ENCODE results near the gene ZBTB47.

The ZBTB47 gene

GRCh38 chr3:42675909-42676308 lies 22.4 kb downstream of the ZBTB47 start:
- DNase-seq (ENCODE audit: low read depth), result no peak
- no peak overlapping the region for H3K4me3 ChIP-seq (ENCODE audit: low read depth, low read length)
- TF ChIP-seq CTCF (conservative IDR thresholded peaks at IDR 0.05; ENCODE audit: low read depth, low read length), result no peak

GRCh38 chr3:42678447-42678846 lies 24.9 kb downstream of the ZBTB47 start:
- DNase-seq (ENCODE audit: low read depth), result no peak
- H3K4me3 ChIP-seq (ENCODE audit: low read depth, low read length), result no peak overlapping the region
- TF ChIP-seq CTCF (conservative IDR thresholded peaks at IDR 0.05; ENCODE audit: low read depth, low read length), result no peak

GRCh38 chr3:42680271-42680670 lies 26.8 kb downstream of the ZBTB47 start:
- TF ChIP-seq CTCF (conservative IDR thresholded peaks at IDR 0.05; ENCODE audit: low read depth, low read length), result no peak
- DNase-seq (ENCODE audit: low read depth), result peak; percentile 31

DNA sequence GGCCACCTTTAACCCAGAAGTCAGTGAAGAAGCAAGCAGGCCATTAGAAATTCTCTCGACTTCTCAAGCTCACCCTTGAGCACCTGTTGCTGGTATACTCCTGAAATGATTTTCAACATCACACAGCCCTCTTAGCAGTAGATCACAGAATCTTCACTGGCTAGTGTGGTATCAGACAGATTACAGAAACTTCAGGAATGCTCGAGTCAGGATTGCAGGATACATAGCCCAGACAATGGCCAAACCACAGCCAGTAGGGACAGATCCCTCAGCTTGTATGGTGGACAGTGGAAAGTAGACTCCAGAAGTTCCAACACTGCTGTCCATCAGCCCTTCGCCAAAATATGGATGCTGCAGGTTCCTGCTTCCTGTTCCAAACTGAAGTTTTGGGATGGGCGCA lies 27.3 kb downstream of the ZBTB47 start:
- TF ChIP-seq CTCF (conservative IDR thresholded peaks at IDR 0.05; ENCODE audit: low read depth, low read length), result no peak
- peak; percentile 30 for DNase-seq (ENCODE audit: low read depth)
- no peak overlapping the region for H3K4me3 ChIP-seq (ENCODE audit: low read depth, low read length)

More at GRCh38 chr3:42680271-42680670, 26.8 kb downstream of the ZBTB47 start:
- no peak overlapping the region for H3K4me3 ChIP-seq (ENCODE audit: low read depth, low read length)

DNA sequence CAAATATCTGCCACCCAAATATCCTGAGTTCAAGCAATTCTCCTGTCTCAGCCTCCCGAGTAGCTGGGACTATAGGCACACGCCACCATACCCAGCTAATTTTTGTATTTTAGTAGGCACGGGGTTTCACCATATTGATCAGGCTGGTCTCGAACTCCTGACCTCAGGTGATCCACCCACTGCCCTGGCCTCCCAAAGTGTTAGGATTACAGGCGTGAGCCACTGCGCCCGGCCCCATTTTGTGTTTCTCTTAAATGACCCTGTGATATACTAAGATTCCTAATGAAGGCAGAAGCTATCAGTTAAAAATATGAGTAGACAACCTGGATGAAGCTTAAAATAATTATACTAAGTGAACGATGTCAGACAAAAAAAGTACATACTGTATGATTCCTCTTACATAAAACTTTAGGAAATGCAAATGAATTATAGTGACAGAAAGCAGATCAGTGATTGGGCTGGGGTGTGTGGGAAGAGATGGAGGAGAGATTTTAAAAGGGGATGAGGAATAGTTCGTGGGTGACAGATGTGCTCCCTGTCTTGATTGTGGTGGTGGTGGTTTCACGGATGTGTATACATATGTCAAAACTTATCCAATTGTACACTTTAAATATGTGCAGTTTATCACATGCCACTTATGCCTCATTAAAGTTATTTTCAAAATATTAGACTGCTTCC lies 28.0 kb downstream of the ZBTB47 start:
- no peak for DNase-seq (ENCODE audit: low read depth)
- H3K4me3 ChIP-seq (ENCODE audit: low read depth, low read length), result no peak overlapping the region
- no peak for TF ChIP-seq CTCF (conservative IDR thresholded peaks at IDR 0.05; ENCODE audit: low read depth, low read length)

- no peak for TF ChIP-seq CTCF (conservative IDR thresholded peaks at IDR 0.05; ENCODE audit: low read depth, low read length)
- DNase-seq (ENCODE audit: low read depth), result no peak
- no peak overlapping the region for H3K4me3 ChIP-seq (ENCODE audit: low read depth, low read length)
Measured at GRCh38 chr3:42682301-42683070, 29.0 kb downstream of the ZBTB47 start.

All from choroid plexus epithelial cell (primary cell).